HL-60 (cell line): ENCODE data around the gene IGFL2.
"Not testable (repeated sequence)": the region's sequence is repeated elsewhere in the genome, so short reads cannot be mapped to it uniquely, and the experiment has no call there.

Source experiments
- REST ChIP-seq: IDR thresholded peaks from 2 replicates; pipeline ENCODE4 v1.6.1; 2012; ENCODE audit warnings: low read depth; ENCODE audit not compliant: insufficient replicate concordance
- TF ChIP-seq, protein P1 (sequence below): IDR thresholded peaks from one replicate; pipeline ENCODE4 v1.5.1; 2011; ENCODE audit warnings: low read length, control low read depth, inconsistent platforms; ENCODE audit not compliant: insufficient read depth

- TF ChIP-seq, protein P1, sequence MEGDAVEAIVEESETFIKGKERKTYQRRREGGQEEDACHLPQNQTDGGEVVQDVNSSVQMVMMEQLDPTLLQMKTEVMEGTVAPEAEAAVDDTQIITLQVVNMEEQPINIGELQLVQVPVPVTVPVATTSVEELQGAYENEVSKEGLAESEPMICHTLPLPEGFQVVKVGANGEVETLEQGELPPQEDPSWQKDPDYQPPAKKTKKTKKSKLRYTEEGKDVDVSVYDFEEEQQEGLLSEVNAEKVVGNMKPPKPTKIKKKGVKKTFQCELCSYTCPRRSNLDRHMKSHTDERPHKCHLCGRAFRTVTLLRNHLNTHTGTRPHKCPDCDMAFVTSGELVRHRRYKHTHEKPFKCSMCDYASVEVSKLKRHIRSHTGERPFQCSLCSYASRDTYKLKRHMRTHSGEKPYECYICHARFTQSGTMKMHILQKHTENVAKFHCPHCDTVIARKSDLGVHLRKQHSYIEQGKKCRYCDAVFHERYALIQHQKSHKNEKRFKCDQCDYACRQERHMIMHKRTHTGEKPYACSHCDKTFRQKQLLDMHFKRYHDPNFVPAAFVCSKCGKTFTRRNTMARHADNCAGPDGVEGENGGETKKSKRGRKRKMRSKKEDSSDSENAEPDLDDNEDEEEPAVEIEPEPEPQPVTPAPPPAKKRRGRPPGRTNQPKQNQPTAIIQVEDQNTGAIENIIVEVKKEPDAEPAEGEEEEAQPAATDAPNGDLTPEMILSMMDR: not testable (repeated sequence)
- not testable (repeated sequence) for TF ChIP-seq REST
These were observed 44.6 kb downstream of the IGFL2 start for GRCh38 chr19:46192626-46192991.
